GM18517 (cell line): ENCODE data around the gene CCDC40.

ENCODE experiments used
- ATAC-seq: cut with Tn5 transposase; IDR thresholded peaks from one replicate; pipeline ENCODE4 v1.9.1; 2021; ENCODE audit warnings: mild to moderate bottlenecking, moderate library complexity; ENCODE audit not compliant: unreplicated experiment

Gene CCDC40

GRCh38 chr17:80018917-80019651 is 17.4 kb upstream of the CCDC40 start:
- no peak for ATAC-seq

DNA sequence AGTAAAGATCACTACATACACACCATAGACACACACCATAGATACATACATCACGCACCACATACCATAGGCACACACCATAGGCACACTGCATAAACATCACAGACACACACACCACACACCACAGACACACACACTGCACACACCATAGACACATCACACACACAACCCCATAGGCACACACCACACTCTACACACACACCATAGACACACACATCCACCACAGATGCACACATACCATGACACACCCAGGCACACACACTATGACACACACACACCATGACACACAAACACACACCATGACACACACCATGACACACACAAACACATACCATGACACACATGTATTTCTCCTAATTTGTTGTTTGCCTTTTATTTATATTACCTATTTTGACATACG is 14.8 kb upstream of the CCDC40 start:
- ATAC-seq, result no peak

DNA sequence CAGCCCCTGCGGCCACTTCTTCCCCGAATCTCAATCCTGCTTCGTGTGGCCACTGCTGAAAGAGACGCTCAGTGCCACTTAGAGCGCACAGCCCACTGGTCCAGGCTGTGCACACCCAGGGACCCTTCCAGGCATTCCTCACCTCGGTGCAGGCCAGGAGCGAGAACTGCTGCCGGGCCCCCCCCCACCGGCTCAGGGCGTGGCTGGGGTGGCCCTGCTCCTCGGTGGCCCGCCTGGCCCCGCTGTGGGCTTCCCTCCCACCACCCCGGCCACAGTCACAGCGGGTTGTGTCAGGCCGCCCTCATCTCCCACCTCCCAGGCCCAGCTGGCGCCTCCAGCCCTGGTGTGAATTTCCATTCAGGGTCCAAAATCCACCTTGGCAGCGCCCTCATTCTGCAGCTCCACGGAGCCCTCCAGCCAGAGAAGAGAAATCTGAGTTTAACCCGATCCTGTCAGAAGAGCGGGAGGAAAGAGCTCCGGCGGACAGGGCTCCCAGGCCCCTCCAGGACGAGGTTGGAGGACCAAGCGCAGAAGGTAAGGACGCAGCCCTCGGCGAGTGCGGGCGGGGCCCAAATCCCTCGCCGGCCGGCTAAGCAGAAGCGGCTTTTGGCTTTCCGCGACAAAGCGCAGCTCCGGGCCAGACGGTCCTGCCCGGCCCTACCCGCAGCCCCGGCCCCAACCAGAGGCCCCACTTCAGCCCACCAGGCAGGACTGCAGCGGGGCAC is 12.8 kb upstream of the CCDC40 start:
- ATAC-seq, result no peak

GRCh38 chr17:80024206-80024972 is 12.1 kb upstream of the CCDC40 start:
- ATAC-seq, result no peak

GRCh38 chr17:80025140-80025539 is 11.3 kb upstream of the CCDC40 start:
- no peak for ATAC-seq

DNA sequence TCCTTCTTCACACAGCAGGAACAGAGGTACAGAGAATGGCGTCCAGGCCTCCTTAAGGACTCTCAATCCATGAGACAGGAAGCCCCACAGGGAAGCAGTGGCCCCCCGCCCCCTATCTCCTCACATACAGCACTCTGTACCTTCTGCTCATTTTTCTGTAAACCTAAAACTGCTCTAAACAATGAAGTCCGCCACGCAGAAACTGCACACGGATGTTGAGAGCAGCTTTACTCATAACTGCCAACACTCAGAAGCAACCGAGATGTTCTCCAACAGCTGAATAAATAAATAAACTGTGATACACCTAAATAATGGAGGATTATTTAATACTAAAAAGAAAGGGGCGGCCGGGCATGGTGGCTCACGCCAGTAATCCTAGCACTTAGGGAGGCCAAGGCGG is 10.6 kb upstream of the CCDC40 start:
- no peak for ATAC-seq

DNA sequence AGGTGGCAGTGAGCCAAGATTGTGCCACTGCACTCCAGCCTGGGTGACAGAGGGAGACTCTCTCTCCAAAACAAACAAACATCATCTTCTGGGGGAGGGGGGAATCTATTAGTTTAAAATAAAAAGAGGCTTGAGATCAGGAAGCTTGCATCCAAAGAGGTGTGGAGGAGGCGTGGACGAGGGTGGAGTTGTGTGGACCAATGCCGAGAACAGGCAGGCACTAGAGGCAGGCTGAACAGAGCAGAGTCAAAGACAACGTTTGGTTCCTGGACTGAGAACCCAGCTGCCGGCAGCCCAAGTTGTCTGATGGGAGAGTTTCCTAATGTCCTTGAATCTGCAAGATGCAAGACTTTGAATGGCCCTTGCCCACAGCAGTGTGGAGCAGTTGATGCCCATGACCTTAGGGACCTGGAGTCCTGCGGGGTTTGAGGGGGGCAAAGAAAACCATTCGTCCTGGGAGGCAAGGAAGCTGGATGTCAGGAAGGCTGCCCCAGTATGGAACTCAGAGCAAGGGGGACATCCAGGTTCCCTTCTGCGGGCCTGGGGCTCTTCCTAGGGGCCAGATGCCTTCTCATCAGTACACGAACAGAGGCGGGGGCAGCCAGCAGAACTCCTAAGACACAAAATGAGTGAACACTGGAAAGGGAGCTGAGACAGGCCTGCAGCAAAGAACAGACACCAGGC is 9.9 kb upstream of the CCDC40 start:
- no peak for ATAC-seq

DNA sequence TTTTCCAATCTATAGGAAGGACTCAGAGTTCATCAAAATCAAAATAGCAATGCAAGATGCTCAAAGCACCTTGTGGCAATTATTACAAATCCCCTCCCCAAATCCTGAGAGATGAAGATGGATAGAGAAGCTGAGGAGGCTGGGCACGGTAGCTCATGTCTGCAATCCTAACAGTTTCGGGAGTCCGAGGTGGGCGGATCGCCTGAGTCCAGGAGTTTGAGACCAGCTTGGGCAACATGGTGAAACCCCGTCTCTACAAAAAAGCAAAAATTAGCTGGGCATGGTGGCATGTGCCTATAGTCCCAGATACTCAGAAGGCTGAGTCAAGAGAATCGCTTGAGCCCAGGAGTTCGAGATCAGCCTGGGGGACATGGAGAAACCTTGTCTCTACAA is 9.4 kb upstream of the CCDC40 start:
- no peak for ATAC-seq

DNA sequence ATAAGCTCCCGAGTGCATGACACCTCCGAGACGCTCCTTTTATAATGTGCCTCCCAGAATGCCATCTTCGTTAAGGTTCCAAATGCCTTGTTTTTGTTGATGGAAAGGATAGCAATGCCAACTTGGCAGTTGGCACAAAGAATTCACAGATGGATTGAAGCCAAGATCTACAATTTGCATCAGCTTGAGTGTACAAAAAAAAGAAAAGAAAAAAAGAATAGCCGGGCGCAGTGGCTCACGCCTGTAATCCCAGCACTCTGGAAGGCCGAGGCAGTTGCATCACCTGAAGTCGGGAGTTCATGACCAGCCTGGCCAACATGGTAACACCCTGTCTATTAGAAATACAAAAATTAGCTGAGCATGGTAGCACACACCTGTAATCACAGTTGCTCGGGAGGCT is 8.4 kb upstream of the CCDC40 start:
- no peak for ATAC-seq

GRCh38 chr17:80029258-80029974 is 7.0 kb upstream of the CCDC40 start:
- ATAC-seq, result no peak

DNA sequence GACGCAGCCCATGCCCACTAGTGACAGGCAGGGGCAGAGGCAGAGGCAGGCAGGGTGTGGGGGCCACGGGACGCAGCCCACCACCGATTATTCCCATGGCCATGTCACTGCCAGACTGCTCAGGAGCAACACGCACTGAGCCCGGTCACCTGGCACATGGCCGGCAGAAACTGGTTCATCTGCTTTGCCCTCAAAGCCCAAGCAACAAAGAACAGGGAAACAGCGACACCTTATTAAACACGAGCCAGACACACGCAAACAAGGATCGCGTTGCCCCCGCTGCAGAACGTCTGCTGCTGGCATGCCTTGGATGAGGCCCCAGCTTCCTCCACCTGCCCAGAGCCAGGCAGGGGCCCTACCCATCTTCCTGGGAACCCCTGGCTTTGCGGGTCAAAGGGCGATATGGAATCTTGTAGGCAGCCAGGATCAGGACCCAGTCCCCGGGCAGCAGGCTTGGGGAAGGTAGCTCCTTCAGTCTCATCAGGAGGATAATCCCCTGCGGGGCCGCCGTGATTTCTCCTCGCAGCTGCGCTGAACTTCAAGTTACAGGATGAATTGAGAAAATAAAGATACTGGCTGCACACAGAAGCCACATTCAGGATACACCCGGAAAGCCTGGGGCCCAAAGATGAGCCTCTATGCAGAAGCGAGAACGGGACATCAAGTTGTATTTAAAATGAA is 5.6 kb upstream of the CCDC40 start:
- ATAC-seq, result no peak

DNA sequence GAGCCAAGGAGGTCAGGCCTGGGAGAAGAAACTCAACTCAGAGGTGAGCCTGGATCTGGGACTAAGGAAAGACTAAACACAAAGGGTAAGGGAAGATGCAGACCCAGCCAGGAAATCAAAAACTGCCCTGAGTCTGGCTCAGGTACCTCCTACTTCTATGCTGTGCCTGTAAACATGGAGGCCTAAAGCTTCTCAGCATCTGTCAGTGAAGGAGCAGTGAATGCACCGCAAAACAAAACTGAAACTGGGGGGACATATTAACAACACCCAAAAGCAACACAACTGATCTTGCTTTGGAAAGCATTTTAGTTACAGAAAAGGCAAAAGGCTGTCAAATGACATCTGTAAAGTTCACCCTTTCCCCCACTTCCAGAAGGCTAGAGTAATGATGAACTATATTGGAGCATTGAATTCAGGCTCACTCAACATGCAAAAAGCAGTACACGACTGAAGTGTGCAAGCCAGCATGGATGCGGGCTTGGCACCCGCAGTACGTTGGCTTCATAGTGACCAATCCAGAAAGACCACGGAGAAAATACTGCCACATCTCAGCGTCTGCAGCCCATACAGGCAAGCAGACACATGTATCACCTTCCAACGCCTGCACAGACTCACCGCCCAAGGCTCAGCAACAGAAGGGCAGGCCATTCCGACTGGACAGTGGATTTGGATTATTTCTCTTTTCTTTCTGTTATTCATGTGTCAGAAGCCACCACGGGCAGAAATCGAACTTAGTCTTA is 4.6 kb upstream of the CCDC40 start:
- ATAC-seq, result no peak

DNA sequence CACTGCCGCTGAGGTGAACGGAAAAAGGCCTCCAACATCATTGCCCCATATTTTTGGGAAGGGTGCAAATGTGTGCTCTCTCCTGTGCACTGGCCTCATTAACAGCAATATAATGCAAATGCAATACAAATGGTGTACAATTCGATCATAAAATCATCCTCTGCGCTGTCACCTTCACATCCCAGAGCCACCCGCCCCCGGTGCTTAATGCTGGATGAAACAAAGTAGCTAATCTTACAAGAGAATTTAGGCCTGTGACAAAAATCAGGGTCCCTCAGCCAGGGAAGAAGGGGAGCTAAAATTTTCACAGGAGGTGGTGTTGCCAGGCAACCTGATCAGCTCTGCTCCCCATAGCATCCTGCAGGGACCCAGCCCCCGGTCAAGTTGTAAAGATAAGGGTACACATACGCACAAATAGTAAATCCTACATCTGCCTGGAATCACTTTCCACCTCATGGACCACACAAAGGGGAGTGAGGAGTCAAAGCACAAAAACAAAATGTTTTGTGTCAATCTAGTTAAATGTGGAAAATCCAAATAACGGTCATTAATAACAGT is 3.7 kb upstream of the CCDC40 start:
- no peak for ATAC-seq

- no peak for ATAC-seq
These were observed 2.6 kb upstream of the CCDC40 start for GRCh38 chr17:80033840-80034239.

- no peak for ATAC-seq
These were observed 1.4 kb upstream of the CCDC40 start for GRCh38 chr17:80034791-80035686.

DNA sequence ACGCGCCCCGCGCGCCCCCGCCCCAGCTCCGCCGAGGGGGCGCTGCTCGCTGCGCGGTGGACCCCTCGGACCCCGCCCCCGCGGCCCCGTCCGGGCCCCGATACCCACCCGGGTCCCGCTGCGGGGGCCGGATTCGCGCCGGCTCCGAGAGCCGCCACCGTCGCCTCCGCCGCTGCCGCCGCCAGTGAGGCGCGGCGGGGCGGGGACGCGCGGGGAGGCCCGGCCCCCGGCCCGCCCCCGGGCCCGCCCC is 830 bp upstream of the CCDC40 start, which contains the start of gene TBC1D16:
TBC1D16 (minus strand) TSS at position 186 of the 250 bp plus-strand sequence. CDS start 22,325 bp downstream, outside the sequence.
- ATAC-seq, result no peak

- no peak for ATAC-seq
These were observed 454 bp downstream of the CCDC40 start for GRCh38 chr17:80036715-80037477.
